A673 (cell line): ENCODE measurements around the gene LENEP. TPM values are rescaled to one million over a fixed set of nuclear protein-coding genes. Genes with fewer than 3 reads are reported as not detected.
A peak's percentile ranks its signal among the peaks of the same experiment; 100 is the strongest.

Experiments
- BruUV-seq: library from RNA; stranded (reverse); fragments of 400-500 nt; replicated peaks from 2 replicates; lab custom pipeline; 2021; lab: Mats Ljungman, UMichigan
- CTCF ChIA-PET: fragments of 300-600 bp; sonication (Branson Sonifier 250); formaldehyde crosslinking; loops from one replicate; lab custom pipeline; 2022; ENCODE audit warnings: antibody characterized with exemption; lab: Charles Lee
- POLR2A ChIA-PET: fragments of 300-600 bp; sonication (Branson Sonifier 250); formaldehyde crosslinking; loops from one replicate; lab custom pipeline; 2022; ENCODE audit warnings: antibody characterized with exemption; ENCODE audit not compliant: low non-redundant PET; lab: Charles Lee
- DNase-seq: peaks from one replicate; pipeline ENCODE4 v3.0.0-alpha.2; 2015; ENCODE audit warnings: low spot score
- H3K27ac ChIP-seq: fragments of 200-600 bp; sonication (generic); 2 replicates; pipeline ENCODE4 v1.5.1; 2016; ENCODE audit warnings: mixed run types, low read depth, mild to moderate bottlenecking, mixed read lengths, antibody characterized with exemption, low read length; ENCODE audit not compliant: poor library complexity, severe bottlenecking
- H3K27me3 ChIP-seq: fragments of 200-600 bp; sonication (generic); replicated peaks from 2 replicates; pipeline ENCODE4 v1.6.1; 2017; ENCODE audit warnings: mixed run types, low read depth, mild to moderate bottlenecking, mixed read lengths, antibody characterized with exemption, low read length; ENCODE audit not compliant: insufficient read depth, poor library complexity
- H3K36me3 ChIP-seq: fragments of 200-600 bp; sonication (generic); 2 replicates; pipeline ENCODE4 v1.6.1; 2016; ENCODE audit warnings: mixed run types, mild to moderate bottlenecking, mixed read lengths, antibody characterized with exemption, low read length; ENCODE audit not compliant: insufficient read depth, poor library complexity, severe bottlenecking
- H3K4me1 ChIP-seq: fragments of 200-600 bp; sonication (generic); 2 replicates; pipeline ENCODE4 v1.6.1; 2017; ENCODE audit warnings: mixed run types, mild to moderate bottlenecking, mixed read lengths, antibody characterized with exemption, low read length; ENCODE audit not compliant: insufficient read depth, poor library complexity, severe bottlenecking
- H3K4me3 ChIP-seq: fragments of 200-600 bp; sonication (generic); 2 replicates; pipeline ENCODE4 v1.5.1; 2016; ENCODE audit warnings: low read depth, mixed run types, mild to moderate bottlenecking, mixed read lengths, low read length; ENCODE audit not compliant: poor library complexity, severe bottlenecking
- H3K9me3 ChIP-seq: fragments of 200-600 bp; sonication (generic); 2 replicates; pipeline ENCODE4 v1.6.1; 2016; ENCODE audit warnings: mixed run types, low read depth, mild to moderate bottlenecking, mixed read lengths, antibody characterized with exemption, low read length; ENCODE audit not compliant: poor library complexity, severe bottlenecking
- EZH2 ChIP-seq: fragments of 200-600 bp; sonication (generic); IDR thresholded peaks from 2 replicates; pipeline ENCODE4 v1.6.1; 2017; ENCODE audit warnings: borderline replicate concordance, low read depth, mild to moderate bottlenecking, mixed read lengths, antibody characterized with exemption, low read length; ENCODE audit not compliant: poor library complexity, severe bottlenecking
- intact Hi-C: fragments of 100-400 bp; cut with micrococcal nuclease; formaldehyde crosslinking; loops from one replicate; pipeline ENCODE4 v1.10.0; 2022; ENCODE audit not compliant: unreplicated experiment
- total RNA-seq: library from RNA; stranded (reverse); gene quantifications from 2 replicates; pipeline ENCODE4 v1.2.3, GENCODE V29; 2021
- TF ChIP-seq, protein P1 (sequence below): fragments of 300-800, 200-600 bp; sonication (generic); conservative IDR thresholded peaks from 2 replicates; pipeline ENCODE4 v1.5.1; 2017; ENCODE audit warnings: low read depth, mild to moderate bottlenecking, antibody characterized with exemption, low read length, moderate library complexity, mixed read lengths

The LENEP gene
- total RNA-seq, 1 experiment from 2014 or later, result 1.4 TPM

DNA sequence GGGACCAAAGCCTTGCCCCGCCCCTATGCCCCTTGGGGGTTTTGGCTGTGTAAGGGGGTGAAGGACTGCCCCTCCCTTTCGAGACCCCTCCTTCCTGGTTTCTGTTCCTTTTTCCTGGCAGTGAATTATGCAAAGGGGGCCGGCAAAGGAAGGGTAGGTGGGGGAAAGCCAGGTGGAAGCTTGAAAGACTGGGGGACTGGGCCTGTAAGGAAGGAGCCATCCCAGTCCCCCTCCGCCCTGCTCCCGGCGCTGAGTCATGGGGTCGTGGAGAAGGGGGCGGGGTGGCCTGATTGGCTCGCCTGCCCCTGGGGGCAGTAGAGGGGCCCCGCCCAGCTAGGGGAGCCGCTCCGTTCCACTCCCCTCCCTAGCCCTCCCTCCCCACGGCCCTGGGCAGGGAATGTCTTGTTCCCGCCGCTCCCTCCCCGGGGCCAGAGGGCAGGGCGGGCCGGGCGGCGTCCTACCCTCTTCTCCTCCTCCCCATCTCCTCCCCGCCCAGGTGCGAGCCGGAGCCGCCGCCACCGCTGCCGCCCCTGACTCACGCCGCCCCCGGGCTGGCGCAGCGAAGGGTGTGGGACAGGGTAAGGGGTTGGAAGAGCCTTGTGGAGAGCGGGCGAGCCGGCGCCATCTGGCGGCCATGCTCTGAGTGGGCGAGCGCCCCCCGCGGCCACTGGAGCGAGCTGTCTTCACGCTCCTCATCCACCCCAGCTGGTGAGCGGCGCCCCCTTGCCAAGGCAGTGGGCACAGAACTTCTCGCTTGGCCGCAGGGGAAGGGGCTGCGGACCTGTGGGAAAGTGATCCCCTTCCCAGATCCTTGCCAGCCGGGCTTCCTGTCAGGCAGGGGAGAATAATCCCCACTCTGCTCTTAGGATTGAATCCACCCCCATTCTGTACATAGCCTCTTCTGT, 23.9 kb downstream of the LENEP start:
- Histone ChIP-seq H3K4me3 (peak overlapping the region; percentile 49), H3K4me1 (peaks cover 18% of the 10 kb centered on the region)

GRCh38 chr1:155017946-155018316, 24.5 kb downstream of the LENEP start:
- Histone ChIP-seq H3K27me3 (no peaks in the 10 kb centered on the region), H3K27ac (peak overlapping the region; percentile 81), H3K9me3 (no peaks in the 10 kb centered on the region), H3K4me1 (peaks cover 13% of the 10 kb centered on the region), H3K36me3 (peaks cover 16% of the 10 kb centered on the region), H3K4me3 (peak overlapping the region; percentile 49)
- POLR2A ChIA-PET, result interaction anchor here (0.6 kb wide), 1 partner anchor 35 kb away, joined by 4 read pairs; the partner anchor contains the start of gene FLAD1
- DNase-seq, result no peak
- BruUV-seq, result no TSS peak
- CTCF ChIA-PET, result interaction anchor here (0.6 to 1.5 kb wide), 14 partner anchors 9 to 149 kb away, joined by 3 to 16 read pairs (median 6); partner anchors contain the start of genes ADAM15, LENEP, PBXIP1 and SHC1
- no peak for TF ChIP-seq EZH2
- TF ChIP-seq, protein P1, sequence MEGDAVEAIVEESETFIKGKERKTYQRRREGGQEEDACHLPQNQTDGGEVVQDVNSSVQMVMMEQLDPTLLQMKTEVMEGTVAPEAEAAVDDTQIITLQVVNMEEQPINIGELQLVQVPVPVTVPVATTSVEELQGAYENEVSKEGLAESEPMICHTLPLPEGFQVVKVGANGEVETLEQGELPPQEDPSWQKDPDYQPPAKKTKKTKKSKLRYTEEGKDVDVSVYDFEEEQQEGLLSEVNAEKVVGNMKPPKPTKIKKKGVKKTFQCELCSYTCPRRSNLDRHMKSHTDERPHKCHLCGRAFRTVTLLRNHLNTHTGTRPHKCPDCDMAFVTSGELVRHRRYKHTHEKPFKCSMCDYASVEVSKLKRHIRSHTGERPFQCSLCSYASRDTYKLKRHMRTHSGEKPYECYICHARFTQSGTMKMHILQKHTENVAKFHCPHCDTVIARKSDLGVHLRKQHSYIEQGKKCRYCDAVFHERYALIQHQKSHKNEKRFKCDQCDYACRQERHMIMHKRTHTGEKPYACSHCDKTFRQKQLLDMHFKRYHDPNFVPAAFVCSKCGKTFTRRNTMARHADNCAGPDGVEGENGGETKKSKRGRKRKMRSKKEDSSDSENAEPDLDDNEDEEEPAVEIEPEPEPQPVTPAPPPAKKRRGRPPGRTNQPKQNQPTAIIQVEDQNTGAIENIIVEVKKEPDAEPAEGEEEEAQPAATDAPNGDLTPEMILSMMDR, result no peak
- intact Hi-C loops, result no loop called here

More for the DNA sequence above, 23.9 kb downstream of the LENEP start:
- ChIA-PET CTCF (interaction anchor here (0.5 to 1.5 kb wide), 18 partner anchors 8 to 1530 kb away, joined by 3 to 16 read pairs (median 6); partner anchors contain the start of genes ADAM15, LENEP, PBXIP1 and SHC1), POLR2A (interaction anchor here (0.6 to 0.9 kb wide), 3 partner anchors 13 to 34 kb away, joined by 4 to 5 read pairs (median 4); partner anchors contain the start of gene FLAD1)
- no TSS peak for BruUV-seq
- H3K27ac ChIP-seq, result peak overlapping the region; percentile 81
- no peaks in the 10 kb centered on the region for H3K27me3 ChIP-seq
- TF ChIP-seq, protein P1, result peak; percentile 100
- TF ChIP-seq EZH2, result no peak
- H3K9me3 ChIP-seq, result no peaks in the 10 kb centered on the region
- intact Hi-C loops, result no loop called here
- peak; percentile 91 for DNase-seq
- peaks cover 16% of the 10 kb centered on the region for H3K36me3 ChIP-seq

- POLR2A ChIA-PET, result interaction anchor here (0.7 kb wide), 1 partner anchor 21 kb away, joined by 3 read pairs; no protein-coding TSS in a partner anchor
- peaks cover 13% of the 10 kb centered on the region for H3K4me1 ChIP-seq
- H3K9me3 ChIP-seq, result no peaks in the 10 kb centered on the region
- H3K4me3 ChIP-seq, result no peak overlapping the region
- peaks cover 16% of the 10 kb centered on the region for H3K36me3 ChIP-seq
- no TSS peak for BruUV-seq
- CTCF ChIA-PET, result interaction anchor here (0.6 kb wide), 1 partner anchor 14 kb away, joined by 9 read pairs; no protein-coding TSS in a partner anchor
- TF ChIP-seq EZH2, result no peak
- TF ChIP-seq, protein P1, result no peak
- no peak overlapping the region for H3K27ac ChIP-seq
- no peaks in the 10 kb centered on the region for H3K27me3 ChIP-seq
- intact Hi-C loops, result no loop called here
- no peak for DNase-seq
Observed at GRCh38 chr1:155018617-155019348, 25.4 kb downstream of the LENEP start.
